Measurements from ENCODE around the gene FOXN3.

FOXN3 gene

GRCh38 chr14:89182326-89182725 lies 234.7 kb downstream of the FOXN3 start:
- DNase-seq = no peak
- H3K27me3 ChIP-seq = no peaks in the 10 kb centered on the region
- intact Hi-C loops (cut with DNase I; ENCODE audit: low total_unique reads) = no loop called here
- H3K36me3 ChIP-seq = no peaks in the 10 kb centered on the region
- TF ChIP-seq CTCF (IDR thresholded peaks at IDR 0.05) = no peak
- no peaks in the 10 kb centered on the region for H3K9me3 ChIP-seq
- H3K27ac ChIP-seq = no peak overlapping the region
- H3K4me1 ChIP-seq = peaks cover 0 to 74% (median 54%) of the 10 kb centered on the region in 4 donors
- H3K4me3 ChIP-seq = no peak overlapping the region

- intact Hi-C loops (cut with DNase I; ENCODE audit: low total_unique reads) = no loop called here
- H3K4me1 ChIP-seq = peaks cover 0 to 74% (median 43%) of the 10 kb centered on the region in 4 donors
Observed at GRCh38 chr14:89180546-89180945, 236.5 kb downstream of the FOXN3 start.

GRCh38 chr14:89179891-89180404 lies 237.1 kb downstream of the FOXN3 start:
- intact Hi-C loops (cut with DNase I; ENCODE audit: low total_unique reads) = no loop called here
- Histone ChIP-seq H3K36me3 (peaks cover 0 to 8% (median 7%) of the 10 kb centered on the region in 3 donors), H3K4me1 (peaks cover 0 to 68% (median 38%) of the 10 kb centered on the region in 4 donors), H3K4me3 (no peak overlapping the region), H3K9me3 (no peaks in the 10 kb centered on the region), H3K27ac (peak overlapping the region; percentile 51 to 53), H3K27me3 (no peaks in the 10 kb centered on the region)
- no peak for DNase-seq
- TF ChIP-seq CTCF (IDR thresholded peaks at IDR 0.05) = no peak

More at GRCh38 chr14:89180546-89180945, 236.5 kb downstream of the FOXN3 start:
- Histone ChIP-seq H3K27me3 (no peaks in the 10 kb centered on the region), H3K9me3 (no peaks in the 10 kb centered on the region), H3K4me3 (no peak overlapping the region), H3K27ac (peak overlapping the region; percentile 51 to 53), H3K36me3 (peaks cover 0 to 4% (median 2%) of the 10 kb centered on the region in 3 donors)
- no peak for DNase-seq
- no peak for TF ChIP-seq CTCF (IDR thresholded peaks at IDR 0.05)

GRCh38 chr14:89178800-89179535 lies 238.1 kb downstream of the FOXN3 start:
- intact Hi-C loops (cut with DNase I; ENCODE audit: low total_unique reads) = no loop called here

GRCh38 chr14:89178376-89178775 lies 238.7 kb downstream of the FOXN3 start:
- peaks cover 0 to 14% (median 11%) of the 10 kb centered on the region in 3 donors for H3K36me3 ChIP-seq
- H3K27me3 ChIP-seq = no peaks in the 10 kb centered on the region
- H3K27ac ChIP-seq = peak overlapping the region in 1 of 2 donors; percentile 53
- intact Hi-C loops (cut with DNase I; ENCODE audit: low total_unique reads) = no loop called here
- no peak overlapping the region for H3K4me3 ChIP-seq
- H3K9me3 ChIP-seq = no peaks in the 10 kb centered on the region
- peaks cover 0 to 56% (median 31%) of the 10 kb centered on the region in 4 donors for H3K4me1 ChIP-seq
- no peak for TF ChIP-seq CTCF (IDR thresholded peaks at IDR 0.05)
- no peak for DNase-seq

More at GRCh38 chr14:89178800-89179535, 238.1 kb downstream of the FOXN3 start:
- Histone ChIP-seq H3K4me1 (peaks cover 0 to 58% (median 32%) of the 10 kb centered on the region in 4 donors), H3K4me3 (no peak overlapping the region), H3K27ac (peak overlapping the region; percentile 51 to 53), H3K27me3 (no peaks in the 10 kb centered on the region), H3K9me3 (no peaks in the 10 kb centered on the region), H3K36me3 (peaks cover 0 to 9% (median 7%) of the 10 kb centered on the region in 3 donors)
- DNase-seq = no peak
- no peak for TF ChIP-seq CTCF (IDR thresholded peaks at IDR 0.05)
